HEK293 (cell line): ENCODE results near the gene MRPL47.

Experiments used
- CTCF ChIA-PET: fragments of 350-600 bp; formaldehyde crosslinking; extraction: SDS; loops from one replicate; lab custom pipeline; 2021; ENCODE audit warnings: antibody characterized with exemption; lab: Yijun Ruan, JAX
- POLR2A ChIA-PET: fragments of 300-600 bp; formaldehyde crosslinking; extraction: SDS; loops from one replicate; lab custom pipeline; 2020; ENCODE audit warnings: antibody characterized with exemption, inconsistent platforms; lab: Yijun Ruan, JAX
- H3K27ac ChIP-seq: fragments of 200-500 bp; sonication (Bioruptor generic); 2 replicates; pipeline ENCODE4 v1.5.1; 2014; ENCODE audit warnings: low read depth, low read length, control low read depth, inconsistent platforms; ENCODE audit errors: extremely low read depth
- H3K36me3 ChIP-seq, 2 experiments: fragments of 200-500 bp in 1 of 2; sonication (Bioruptor generic) in 1 of 2; 1 replicate in 1 of 2; 2 replicates in 1 of 2; pipeline ENCODE4 v1.5.1; 2014 to 2017; ENCODE audit warnings: inconsistent platforms in 2 of 2, low read length in 2 of 2; ENCODE audit not compliant: control insufficient read depth in 2 of 2, insufficient read depth in 1 of 2
- H3K4me1 ChIP-seq: fragments of 200-500 bp; sonication (Bioruptor generic); 2 replicates; pipeline ENCODE4 v1.5.1; 2014; ENCODE audit warnings: mild to moderate bottlenecking, low read length, inconsistent platforms; ENCODE audit not compliant: control insufficient read depth, insufficient read depth
- H3K4me3 ChIP-seq: 2 replicates; pipeline ENCODE4 v1.5.1; 2011; ENCODE audit warnings: low read depth, mild to moderate bottlenecking, control low read depth, low read length, moderate library complexity
- H3K9me3 ChIP-seq: fragments of 200-500 bp; sonication (Bioruptor generic); 2 replicates; pipeline ENCODE4 v1.5.1; 2014; ENCODE audit warnings: low read depth, low read length, inconsistent platforms; ENCODE audit not compliant: control insufficient read depth, insufficient read depth
- CTCF ChIP-seq: fragments of 450-650 bp; formaldehyde crosslinking; IDR thresholded peaks from 2 replicates; pipeline ENCODE4 v1.5.1; 2016; ENCODE audit warnings: missing biosample characterization, missing genetic modification characterization
- MZF1 ChIP-seq: fragments of 450-650 bp; formaldehyde crosslinking; IDR thresholded peaks from 2 replicates; pipeline ENCODE4 v1.5.1; 2017; ENCODE audit warnings: missing biosample characterization, missing genetic modification characterization, borderline replicate concordance
- PATZ1 ChIP-seq: fragments of 450-650 bp; formaldehyde crosslinking; IDR thresholded peaks from 2 replicates; pipeline ENCODE4 v1.5.1; 2016; ENCODE audit warnings: missing biosample characterization, missing genetic modification characterization
- RBAK ChIP-seq: fragments of 450-650 bp; formaldehyde crosslinking; IDR thresholded peaks from 2 replicates; pipeline ENCODE4 v1.5.1; 2016; ENCODE audit warnings: missing biosample characterization, missing genetic modification characterization
- REPIN1 ChIP-seq: fragments of 450-650 bp; formaldehyde crosslinking; IDR thresholded peaks from 2 replicates; pipeline ENCODE4 v1.5.1; 2017; ENCODE audit warnings: missing biosample characterization, missing genetic modification characterization, low read depth
- SP7 ChIP-seq: fragments of 450-650 bp; formaldehyde crosslinking; IDR thresholded peaks from 2 replicates; pipeline ENCODE4 v1.5.1; 2016; ENCODE audit warnings: missing biosample characterization, missing genetic modification characterization
- ZBTB26 ChIP-seq: fragments of 450-650 bp; formaldehyde crosslinking; optimal IDR thresholded peaks from 2 replicates; pipeline ENCODE3; 2016; ENCODE audit warnings: missing biosample characterization, mild to moderate bottlenecking, missing genetic modification characterization
- ZBTB8A ChIP-seq: fragments of 450-650 bp; formaldehyde crosslinking; IDR thresholded peaks from 2 replicates; pipeline ENCODE4 v1.5.1; 2016; ENCODE audit warnings: missing biosample characterization, missing genetic modification characterization
- ZFHX2 ChIP-seq: fragments of 450-650 bp; formaldehyde crosslinking; conservative IDR thresholded peaks from 2 replicates; pipeline ENCODE4 v1.5.1; 2016; ENCODE audit warnings: missing biosample characterization, missing genetic modification characterization
- ZNF335 ChIP-seq: fragments of 450-650 bp; formaldehyde crosslinking; conservative IDR thresholded peaks from 2 replicates; pipeline ENCODE4 v1.5.1; 2016; ENCODE audit warnings: missing biosample characterization, missing genetic modification characterization
- ZNF341 ChIP-seq: fragments of 450-650 bp; formaldehyde crosslinking; IDR thresholded peaks from 2 replicates; pipeline ENCODE4; 2016; ENCODE audit warnings: low read depth, missing biosample characterization, missing genetic modification characterization
- ZNF354C ChIP-seq: fragments of 450-650 bp; formaldehyde crosslinking; IDR thresholded peaks from 2 replicates; pipeline ENCODE4 v1.5.1; 2016; ENCODE audit warnings: missing biosample characterization, missing genetic modification characterization, low read depth, borderline replicate concordance
- ZNF391 ChIP-seq: fragments of 450-650 bp; formaldehyde crosslinking; IDR thresholded peaks from 2 replicates; pipeline ENCODE4 v1.5.1; 2016; ENCODE audit warnings: low read depth, missing biosample characterization, missing genetic modification characterization, borderline replicate concordance
- ZNF843 ChIP-seq: fragments of 450-650 bp; formaldehyde crosslinking; IDR thresholded peaks from 2 replicates; pipeline ENCODE4 v1.5.1; 2016; ENCODE audit warnings: missing biosample characterization, missing genetic modification characterization
- TF ChIP-seq, protein P1 (sequence below): fragments of 450-650 bp; formaldehyde crosslinking; IDR thresholded peaks from 2 replicates; pipeline ENCODE4 v1.5.1; 2016; ENCODE audit warnings: missing biosample characterization, missing genetic modification characterization
- TF ChIP-seq, protein P2 (sequence below): fragments of 450-650 bp; formaldehyde crosslinking; conservative IDR thresholded peaks from 2 replicates; pipeline ENCODE4 v1.5.1; 2016; ENCODE audit warnings: low read depth, missing biosample characterization, missing genetic modification characterization

The MRPL47 gene

DNA sequence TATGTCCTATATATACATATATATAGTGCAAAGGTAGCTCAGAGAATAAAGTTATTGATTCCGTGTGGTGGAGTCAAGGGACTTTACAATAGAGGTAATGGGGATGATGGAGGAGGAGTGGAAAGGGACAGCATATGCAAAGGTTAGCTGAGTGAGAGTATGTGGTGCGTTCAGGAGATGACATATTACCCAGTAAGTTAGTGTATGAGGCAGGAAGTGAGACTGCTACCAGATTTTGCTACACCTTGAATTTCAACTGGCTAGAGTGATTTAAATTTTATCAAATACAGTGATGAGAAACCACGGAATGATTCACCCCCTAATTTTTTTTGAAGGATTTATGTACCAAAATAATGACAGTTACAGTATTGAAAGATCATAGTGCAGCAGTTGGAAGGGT, 38.9 kb downstream of the MRPL47 start:
- Histone ChIP-seq H3K9me3 (no peaks in the 10 kb centered on the region), H3K36me3 (peaks cover 0 to 11% of the 10 kb centered on the region in 2 experiments; a peak in 1 of 3 replicates), H3K27ac (no peak overlapping the region), H3K4me3 (no peak overlapping the region), H3K4me1 (no peaks in the 10 kb centered on the region)
- CTCF ChIA-PET: interaction anchor here (0.5 to 0.9 kb wide), 3 partner anchors 33 to 84 kb away, joined by 3 to 4 read pairs (median 4); no protein-coding TSS in a partner anchor
- TF ChIP-seq SP7 (tag by site-specific recombination) (no peak), RBAK (tag by site-specific recombination) (no peak), MZF1 (tag by site-specific recombination) (no peak), ZNF354C (tag by site-specific recombination) (no peak)
- TF ChIP-seq, all 188 proteins: peak for 0
- POLR2A ChIA-PET: interaction anchor here (0.5 kb wide), 2 partner anchors 187 to 416 kb away, joined by 3 to 4 read pairs; no protein-coding TSS in a partner anchor

DNA sequence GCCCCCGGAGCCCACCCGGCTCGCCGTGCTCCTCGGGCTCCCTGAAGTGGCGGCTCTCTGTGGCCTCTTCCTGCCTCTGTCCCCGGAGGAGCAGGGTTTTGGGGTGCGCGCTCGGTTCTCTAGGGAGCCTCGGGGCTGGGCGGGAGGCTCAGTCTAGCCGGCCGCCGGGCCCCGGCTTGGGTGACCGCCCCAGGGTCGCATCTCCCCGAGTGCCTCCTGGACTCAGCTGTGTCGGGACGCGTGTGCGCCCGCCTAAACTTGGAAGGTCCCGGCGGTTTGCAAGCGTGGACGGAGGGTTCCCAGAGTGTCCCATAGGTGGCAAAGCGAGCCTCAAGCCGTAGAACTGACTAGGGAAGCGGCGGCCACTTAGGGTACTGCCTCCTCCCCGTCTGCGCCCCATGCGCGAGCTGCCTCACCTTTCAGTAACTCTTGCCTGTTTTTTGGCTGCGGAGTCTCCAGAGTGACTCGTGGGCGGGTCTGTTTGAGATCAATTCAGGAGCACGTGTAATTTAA, 41.1 kb downstream of the MRPL47 start:
- TF ChIP-seq ZNF335 (tag by site-specific recombination): peak; percentile 42; the same call in 1 of the 2 replicates
- TF ChIP-seq CTCF: peak; percentile 78
- TF ChIP-seq, protein P1, sequence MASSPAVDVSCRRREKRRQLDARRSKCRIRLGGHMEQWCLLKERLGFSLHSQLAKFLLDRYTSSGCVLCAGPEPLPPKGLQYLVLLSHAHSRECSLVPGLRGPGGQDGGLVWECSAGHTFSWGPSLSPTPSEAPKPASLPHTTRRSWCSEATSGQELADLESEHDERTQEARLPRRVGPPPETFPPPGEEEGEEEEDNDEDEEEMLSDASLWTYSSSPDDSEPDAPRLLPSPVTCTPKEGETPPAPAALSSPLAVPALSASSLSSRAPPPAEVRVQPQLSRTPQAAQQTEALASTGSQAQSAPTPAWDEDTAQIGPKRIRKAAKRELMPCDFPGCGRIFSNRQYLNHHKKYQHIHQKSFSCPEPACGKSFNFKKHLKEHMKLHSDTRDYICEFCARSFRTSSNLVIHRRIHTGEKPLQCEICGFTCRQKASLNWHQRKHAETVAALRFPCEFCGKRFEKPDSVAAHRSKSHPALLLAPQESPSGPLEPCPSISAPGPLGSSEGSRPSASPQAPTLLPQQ (tag by site-specific recombination): 0 out of 2 replicates have a peak, but pooled peaks have one; percentile 7
- TF ChIP-seq ZNF341 (tag by site-specific recombination): 0 out of 2 replicates have a peak, but pooled peaks have one; percentile 15
- TF ChIP-seq REPIN1 (tag by site-specific recombination): no peak
- TF ChIP-seq, protein P2, sequence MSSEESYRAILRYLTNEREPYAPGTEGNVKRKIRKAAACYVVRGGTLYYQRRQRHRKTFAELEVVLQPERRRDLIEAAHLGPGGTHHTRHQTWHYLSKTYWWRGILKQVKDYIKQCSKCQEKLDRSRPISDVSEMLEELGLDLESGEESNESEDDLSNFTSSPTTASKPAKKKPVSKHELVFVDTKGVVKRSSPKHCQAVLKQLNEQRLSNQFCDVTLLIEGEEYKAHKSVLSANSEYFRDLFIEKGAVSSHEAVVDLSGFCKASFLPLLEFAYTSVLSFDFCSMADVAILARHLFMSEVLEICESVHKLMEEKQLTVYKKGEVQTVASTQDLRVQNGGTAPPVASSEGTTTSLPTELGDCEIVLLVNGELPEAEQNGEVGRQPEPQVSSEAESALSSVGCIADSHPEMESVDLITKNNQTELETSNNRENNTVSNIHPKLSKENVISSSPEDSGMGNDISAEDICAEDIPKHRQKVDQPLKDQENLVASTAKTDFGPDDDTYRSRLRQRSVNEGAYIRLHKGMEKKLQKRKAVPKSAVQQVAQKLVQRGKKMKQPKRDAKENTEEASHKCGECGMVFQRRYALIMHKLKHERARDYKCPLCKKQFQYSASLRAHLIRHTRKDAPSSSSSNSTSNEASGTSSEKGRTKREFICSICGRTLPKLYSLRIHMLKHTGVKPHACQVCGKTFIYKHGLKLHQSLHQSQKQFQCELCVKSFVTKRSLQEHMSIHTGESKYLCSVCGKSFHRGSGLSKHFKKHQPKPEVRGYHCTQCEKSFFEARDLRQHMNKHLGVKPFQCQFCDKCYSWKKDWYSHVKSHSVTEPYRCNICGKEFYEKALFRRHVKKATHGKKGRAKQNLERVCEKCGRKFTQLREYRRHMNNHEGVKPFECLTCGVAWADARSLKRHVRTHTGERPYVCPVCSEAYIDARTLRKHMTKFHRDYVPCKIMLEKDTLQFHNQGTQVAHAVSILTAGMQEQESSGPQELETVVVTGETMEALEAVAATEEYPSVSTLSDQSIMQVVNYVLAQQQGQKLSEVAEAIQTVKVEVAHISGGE (tag by site-specific recombination): peak; percentile 27; the same call in 1 of the 2 replicates
- 0 out of 2 replicates have a peak, but pooled peaks have one; percentile 10 for TF ChIP-seq ZFHX2 (tag by site-specific recombination)
- peak; percentile 45 for TF ChIP-seq ZBTB26 (tag by site-specific recombination)
- TF ChIP-seq PATZ1: no peak
- TF ChIP-seq ZNF391 (tag by site-specific recombination): no peak
- 0 out of 2 replicates have a peak, but pooled peaks have one; percentile 1 for TF ChIP-seq ZNF843 (tag by site-specific recombination)
- TF ChIP-seq ZBTB8A (tag by site-specific recombination): 0 out of 2 replicates have a peak, but pooled peaks have one; percentile 34
- H3K4me3 ChIP-seq: peak overlapping the region; percentile 99
- no peaks in the 10 kb centered on the region for H3K36me3 ChIP-seq
- no peaks in the 10 kb centered on the region for H3K9me3 ChIP-seq
- POLR2A ChIA-PET: interaction anchor here (1.0 to 1.7 kb wide), 5 partner anchors 12 to 1039 kb away, joined by 3 to 10 read pairs (median 4); partner anchors contain the start of genes GNB4, MRPL47, NDUFB5 and TTC14
- CTCF ChIA-PET: interaction anchor here (1.0 kb wide), 1 partner anchor 117 kb away, joined by 3 read pairs; no protein-coding TSS in a partner anchor
- peak overlapping the region; percentile 44; the same call in 1 of the 2 replicates for H3K27ac ChIP-seq
- no peaks in the 10 kb centered on the region for H3K4me1 ChIP-seq
